ENCODE results near the gene VIPR2.

DNA sequence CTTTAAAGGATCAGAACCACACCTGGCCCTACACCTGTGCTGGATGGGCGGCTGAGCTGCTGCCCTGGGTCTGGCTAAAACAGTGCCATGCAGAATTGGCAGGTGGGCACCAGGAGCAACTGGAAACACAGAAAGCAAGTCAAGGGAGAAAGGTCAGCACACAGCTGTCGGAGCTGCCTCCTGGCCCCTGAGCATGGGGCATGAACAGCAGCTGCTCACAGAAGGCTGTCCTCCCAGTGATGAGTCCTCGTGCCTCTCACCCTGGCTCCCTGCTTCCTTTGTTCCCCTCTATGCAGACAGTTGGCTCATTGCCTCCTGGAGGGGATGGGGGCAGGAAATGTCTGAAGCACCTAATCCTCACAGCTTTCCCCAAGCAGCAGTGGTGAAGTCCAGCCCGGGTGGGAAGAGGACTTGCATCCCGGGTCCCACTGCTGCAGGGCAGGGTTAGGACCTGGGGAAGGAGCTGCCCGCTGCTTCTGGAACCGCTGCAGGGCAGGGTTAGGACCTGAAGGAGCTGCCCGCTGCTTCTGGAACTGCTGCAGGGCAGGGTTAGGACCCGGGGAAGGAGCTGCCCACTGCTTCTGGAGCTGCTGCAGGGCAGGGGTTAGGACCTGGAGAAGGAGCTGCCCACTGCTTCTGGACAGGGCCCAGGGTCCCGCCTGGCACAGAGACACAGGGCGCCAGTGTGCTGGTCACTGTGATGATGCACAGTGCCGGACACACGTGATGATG lies 37.3 kb downstream of the VIPR2 start:
- TF ChIP-seq EZH2 (IDR thresholded peaks at IDR 0.05; ENCODE audit: borderline replicate concordance, insufficient read depth, low read length, poor library complexity, severe bottlenecking): no peak
- TF ChIP-seq, protein P1, sequence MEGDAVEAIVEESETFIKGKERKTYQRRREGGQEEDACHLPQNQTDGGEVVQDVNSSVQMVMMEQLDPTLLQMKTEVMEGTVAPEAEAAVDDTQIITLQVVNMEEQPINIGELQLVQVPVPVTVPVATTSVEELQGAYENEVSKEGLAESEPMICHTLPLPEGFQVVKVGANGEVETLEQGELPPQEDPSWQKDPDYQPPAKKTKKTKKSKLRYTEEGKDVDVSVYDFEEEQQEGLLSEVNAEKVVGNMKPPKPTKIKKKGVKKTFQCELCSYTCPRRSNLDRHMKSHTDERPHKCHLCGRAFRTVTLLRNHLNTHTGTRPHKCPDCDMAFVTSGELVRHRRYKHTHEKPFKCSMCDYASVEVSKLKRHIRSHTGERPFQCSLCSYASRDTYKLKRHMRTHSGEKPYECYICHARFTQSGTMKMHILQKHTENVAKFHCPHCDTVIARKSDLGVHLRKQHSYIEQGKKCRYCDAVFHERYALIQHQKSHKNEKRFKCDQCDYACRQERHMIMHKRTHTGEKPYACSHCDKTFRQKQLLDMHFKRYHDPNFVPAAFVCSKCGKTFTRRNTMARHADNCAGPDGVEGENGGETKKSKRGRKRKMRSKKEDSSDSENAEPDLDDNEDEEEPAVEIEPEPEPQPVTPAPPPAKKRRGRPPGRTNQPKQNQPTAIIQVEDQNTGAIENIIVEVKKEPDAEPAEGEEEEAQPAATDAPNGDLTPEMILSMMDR (IDR thresholded peaks at IDR 0.05; ENCODE audit: poor library complexity, severe bottlenecking): no peak
- no peak for TF ChIP-seq RAD21 (conservative IDR thresholded peaks at IDR 0.05)
- TF ChIP-seq MXI1 (conservative IDR thresholded peaks at IDR 0.05; ENCODE audit: poor library complexity, severe bottlenecking): no peak
- no peak for TF ChIP-seq EP300 (conservative IDR thresholded peaks at IDR 0.05; ENCODE audit: poor library complexity, severe bottlenecking)
- no peak for TF ChIP-seq POLR2AphosphoS5 (IDR thresholded peaks at IDR 0.05)
- TF ChIP-seq, protein P2, sequence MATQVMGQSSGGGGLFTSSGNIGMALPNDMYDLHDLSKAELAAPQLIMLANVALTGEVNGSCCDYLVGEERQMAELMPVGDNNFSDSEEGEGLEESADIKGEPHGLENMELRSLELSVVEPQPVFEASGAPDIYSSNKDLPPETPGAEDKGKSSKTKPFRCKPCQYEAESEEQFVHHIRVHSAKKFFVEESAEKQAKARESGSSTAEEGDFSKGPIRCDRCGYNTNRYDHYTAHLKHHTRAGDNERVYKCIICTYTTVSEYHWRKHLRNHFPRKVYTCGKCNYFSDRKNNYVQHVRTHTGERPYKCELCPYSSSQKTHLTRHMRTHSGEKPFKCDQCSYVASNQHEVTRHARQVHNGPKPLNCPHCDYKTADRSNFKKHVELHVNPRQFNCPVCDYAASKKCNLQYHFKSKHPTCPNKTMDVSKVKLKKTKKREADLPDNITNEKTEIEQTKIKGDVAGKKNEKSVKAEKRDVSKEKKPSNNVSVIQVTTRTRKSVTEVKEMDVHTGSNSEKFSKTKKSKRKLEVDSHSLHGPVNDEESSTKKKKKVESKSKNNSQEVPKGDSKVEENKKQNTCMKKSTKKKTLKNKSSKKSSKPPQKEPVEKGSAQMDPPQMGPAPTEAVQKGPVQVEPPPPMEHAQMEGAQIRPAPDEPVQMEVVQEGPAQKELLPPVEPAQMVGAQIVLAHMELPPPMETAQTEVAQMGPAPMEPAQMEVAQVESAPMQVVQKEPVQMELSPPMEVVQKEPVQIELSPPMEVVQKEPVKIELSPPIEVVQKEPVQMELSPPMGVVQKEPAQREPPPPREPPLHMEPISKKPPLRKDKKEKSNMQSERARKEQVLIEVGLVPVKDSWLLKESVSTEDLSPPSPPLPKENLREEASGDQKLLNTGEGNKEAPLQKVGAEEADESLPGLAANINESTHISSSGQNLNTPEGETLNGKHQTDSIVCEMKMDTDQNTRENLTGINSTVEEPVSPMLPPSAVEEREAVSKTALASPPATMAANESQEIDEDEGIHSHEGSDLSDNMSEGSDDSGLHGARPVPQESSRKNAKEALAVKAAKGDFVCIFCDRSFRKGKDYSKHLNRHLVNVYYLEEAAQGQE (IDR thresholded peaks at IDR 0.05; ENCODE audit: borderline replicate concordance): no peak

Measured in neural cell (in vitro differentiated cells).